ENCODE data around the gene GP1BB.

DNA sequence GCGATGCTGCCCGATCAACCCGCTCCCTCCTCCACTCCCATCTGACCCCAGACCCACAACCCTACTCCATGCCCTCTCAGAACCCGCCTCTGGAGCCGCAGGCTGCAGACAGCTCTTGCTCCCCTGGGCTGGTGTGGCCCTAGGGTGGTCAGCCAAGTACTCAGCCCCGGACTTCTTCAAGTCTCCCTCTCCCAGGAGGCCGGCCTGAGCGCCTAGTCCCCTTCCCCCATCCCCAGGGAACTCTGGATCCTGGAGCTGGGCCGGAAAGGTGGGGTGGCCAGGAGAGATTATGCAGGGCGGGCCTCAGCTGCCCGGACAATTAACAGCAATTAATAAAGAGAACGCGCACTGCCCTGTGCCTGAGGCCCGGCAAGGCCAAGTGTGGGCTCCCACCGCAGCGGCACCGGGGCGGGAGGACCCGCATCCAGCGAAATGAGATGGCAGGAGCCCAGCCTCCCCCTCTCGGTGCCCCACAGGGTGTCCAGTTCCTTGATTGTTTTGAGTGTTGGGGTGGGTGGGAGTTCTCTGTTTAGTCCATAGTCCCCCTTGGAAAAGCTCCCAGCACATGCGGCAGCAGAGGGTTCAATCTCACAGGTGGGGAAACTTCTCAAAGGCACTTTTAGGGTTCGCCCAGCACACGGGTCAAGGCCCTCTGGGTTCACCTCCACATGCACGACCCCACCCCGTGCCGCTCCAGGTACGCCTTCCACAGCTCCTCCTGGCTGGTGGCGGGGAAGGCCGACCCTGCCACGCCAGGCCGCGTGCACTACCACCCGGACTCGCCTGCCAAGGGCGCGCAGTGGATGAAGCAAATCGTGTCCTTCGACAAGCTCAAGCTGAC lies 40.3 kb downstream of the GP1BB start:
- TF ChIP-seq, protein P1, sequence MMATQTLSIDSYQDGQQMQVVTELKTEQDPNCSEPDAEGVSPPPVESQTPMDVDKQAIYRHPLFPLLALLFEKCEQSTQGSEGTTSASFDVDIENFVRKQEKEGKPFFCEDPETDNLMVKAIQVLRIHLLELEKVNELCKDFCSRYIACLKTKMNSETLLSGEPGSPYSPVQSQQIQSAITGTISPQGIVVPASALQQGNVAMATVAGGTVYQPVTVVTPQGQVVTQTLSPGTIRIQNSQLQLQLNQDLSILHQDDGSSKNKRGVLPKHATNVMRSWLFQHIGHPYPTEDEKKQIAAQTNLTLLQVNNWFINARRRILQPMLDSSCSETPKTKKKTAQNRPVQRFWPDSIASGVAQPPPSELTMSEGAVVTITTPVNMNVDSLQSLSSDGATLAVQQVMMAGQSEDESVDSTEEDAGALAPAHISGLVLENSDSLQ (IDR thresholded peaks at IDR 0.05) = no peak
- TF ChIP-seq TARDBP (IDR thresholded peaks at IDR 0.05) (no peak), BHLHE40 (IDR thresholded peaks at IDR 0.05; ENCODE audit: borderline replicate concordance) (no peak), FOXM1 (IDR thresholded peaks at IDR 0.05; ENCODE audit: borderline replicate concordance) (no peak), ELF4 (IDR thresholded peaks at IDR 0.05) (no peak), SUZ12 (IDR thresholded peaks at IDR 0.05) (no peak), FOXA1 (IDR thresholded peaks at IDR 0.05) (no peak), SP1 (IDR thresholded peaks at IDR 0.05) (no peak), NFRKB (IDR thresholded peaks at IDR 0.05) (no peak)

Measured in HEK293T (cell line).